Left kidney (tissue), 8 donors: Measurements from ENCODE around the gene PATE2. TPM values are rescaled to one million over a fixed set of nuclear protein-coding genes. Genes with fewer than 3 reads are reported as not detected.

Source experiments
- DNase-seq: peaks from one replicate; pipeline ENCODE4 v3.0.0-alpha.2; 2013
- long read RNA-seq, 8 donors: transcript quantifications; one replicate each; lab custom pipeline, GENCODE V29; 2026
- polyA plus RNA-seq: library from polyadenylated mRNA; unstranded; fragments of 120-200 nt; gene quantifications from one replicate; pipeline ENCODE4 v1.2.1, GENCODE V29; 2013; ENCODE audit not compliant: insufficient read length

Gene PATE2
- 0.25 TPM for polyA plus RNA-seq
- long read RNA-seq, donor 1, result 0 reads
- long read RNA-seq, donor 2, result 0 reads
- long read RNA-seq, donor 3, result 0 reads
- long read RNA-seq, donor 4, result 0 reads
- long read RNA-seq, donor 5, result 0 reads
- long read RNA-seq, donor 6, result 0 reads
- long read RNA-seq, donor 7, result 0 reads
- long read RNA-seq, donor 8, result 0 reads

GRCh38 chr11:125778728-125779127 is at the start of gene PATE2:
Gene PATE2 (minus strand): TSS chr11:125778828. CDS start chr11:125778773, 55 bp downstream.
- DNase-seq, result no peak

GRCh38 chr11:125807909-125808308 is 29.3 kb upstream of the PATE2 start:
- no peak for DNase-seq

- DNase-seq, result no peak
Measured at GRCh38 chr11:125802387-125802786, 23.8 kb upstream of the PATE2 start.

GRCh38 chr11:125799808-125800207 is 21.2 kb upstream of the PATE2 start:
- no peak for DNase-seq

GRCh38 chr11:125797641-125798040 is 19.0 kb upstream of the PATE2 start:
- DNase-seq, result no peak

GRCh38 chr11:125790825-125791224 is 12.2 kb upstream of the PATE2 start:
- DNase-seq, result no peak

GRCh38 chr11:125787827-125788226 is 9.2 kb upstream of the PATE2 start, which contains the start of gene PATE3:
Gene PATE3 (plus strand): TSS chr11:125788127. CDS start chr11:125788152, 25 bp downstream.
- DNase-seq, result no peak

GRCh38 chr11:125784678-125785077 is 6.0 kb upstream of the PATE2 start:
- DNase-seq, result no peak

- no peak for DNase-seq
Measured at GRCh38 chr11:125777309-125777708, 1.3 kb downstream of the PATE2 start.

- DNase-seq, result no peak
Measured at GRCh38 chr11:125773516-125773915, 5.1 kb downstream of the PATE2 start.

- DNase-seq, result no peak
Measured at GRCh38 chr11:125772834-125773505, 5.7 kb downstream of the PATE2 start.

- DNase-seq, result no peak
Measured at GRCh38 chr11:125770583-125770982, 8.0 kb downstream of the PATE2 start.

GRCh38 chr11:125768336-125769046 is 10.1 kb downstream of the PATE2 start:
- DNase-seq, result no peak

GRCh38 chr11:125766251-125766650 is 12.4 kb downstream of the PATE2 start:
- DNase-seq, result no peak

GRCh38 chr11:125763483-125763882 is 15.1 kb downstream of the PATE2 start:
- no peak for DNase-seq

- no peak for DNase-seq
Measured at GRCh38 chr11:125762445-125762844, 16.2 kb downstream of the PATE2 start.

- no peak for DNase-seq
Measured at GRCh38 chr11:125756050-125756449, 22.6 kb downstream of the PATE2 start.

GRCh38 chr11:125750629-125751028 is 28.0 kb downstream of the PATE2 start:
- no peak for DNase-seq

- DNase-seq, result no peak
Measured at GRCh38 chr11:125745979-125746378, 32.6 kb downstream of the PATE2 start, which contains the start of gene PATE1. Gene PATE1 (plus strand): TSS chr11:125746279. CDS start chr11:125746305, 26 bp downstream.

- no peak for DNase-seq
Measured at GRCh38 chr11:125743681-125744080, 34.9 kb downstream of the PATE2 start.

GRCh38 chr11:125740617-125741016 is 38.0 kb downstream of the PATE2 start:
- no peak for DNase-seq

- DNase-seq, result no peak
Measured at GRCh38 chr11:125728969-125729368, 49.7 kb downstream of the PATE2 start.
